Measurements from ENCODE around the gene PLEKHG4B.
"Not testable (repeated sequence)": the region's sequence is repeated elsewhere in the genome, so short reads cannot be mapped to it uniquely, and the experiment has no call there.

Gene PLEKHG4B

DNA sequence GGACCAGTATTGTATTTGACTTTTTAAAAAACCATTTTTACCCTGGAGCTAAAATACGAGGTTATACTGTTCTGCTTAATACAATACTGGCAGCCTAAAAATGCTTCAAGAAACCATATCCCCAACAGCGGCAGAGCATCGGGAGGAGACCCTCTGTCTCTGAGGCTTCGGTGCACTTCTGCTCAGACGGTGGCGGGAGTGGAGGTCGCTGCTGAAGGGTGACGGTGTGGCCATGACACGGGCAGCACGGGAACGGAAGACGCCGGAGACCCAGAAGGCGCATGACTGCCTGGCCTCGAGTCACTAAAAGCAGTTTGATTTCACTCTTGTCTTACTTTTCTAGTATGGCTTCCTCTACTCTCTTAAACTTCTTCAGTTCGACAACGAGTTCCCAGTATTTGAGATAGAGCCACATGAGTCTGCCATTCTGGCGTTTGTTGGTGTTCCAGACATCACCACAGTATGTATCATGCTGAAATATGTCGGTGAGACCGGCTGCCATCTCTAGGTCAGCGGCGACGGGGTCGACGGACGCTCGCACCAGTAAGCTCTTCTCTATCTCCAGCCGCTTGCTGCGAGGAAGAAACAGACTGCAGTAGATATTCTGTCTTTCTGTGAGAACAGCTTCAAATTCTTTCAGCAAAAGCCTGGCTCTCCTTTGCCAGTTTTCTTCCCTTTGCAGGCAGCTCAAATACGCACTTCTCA lies 113.2 kb downstream of the PLEKHG4B start:
- DNase-seq = no peak

DNA sequence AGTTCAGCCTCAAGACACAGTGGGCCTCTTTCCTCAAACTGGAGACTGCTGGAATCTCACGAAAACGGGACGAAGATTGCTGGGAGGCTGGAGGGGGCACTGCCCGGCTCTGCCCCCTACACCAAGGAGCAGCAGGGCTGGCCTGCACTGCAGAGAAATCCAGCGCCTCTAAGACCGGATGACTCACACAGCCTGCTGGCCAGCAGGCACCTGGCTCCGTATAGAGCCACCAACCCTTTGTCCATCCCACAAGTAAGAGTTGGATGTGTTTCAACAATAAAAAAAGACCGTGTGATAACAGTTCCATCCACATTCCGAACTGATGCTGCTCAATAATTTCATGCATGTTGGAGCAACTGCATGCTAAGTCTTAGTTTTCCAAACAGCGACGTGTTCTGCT lies 114.4 kb downstream of the PLEKHG4B start:
- DNase-seq = no peak

GRCh38 chr5:206927-207536 lies 115.1 kb downstream of the PLEKHG4B start:
- no peak for DNase-seq

- DNase-seq = no peak
Observed at GRCh38 chr5:207599-207998, 115.6 kb downstream of the PLEKHG4B start.

DNA sequence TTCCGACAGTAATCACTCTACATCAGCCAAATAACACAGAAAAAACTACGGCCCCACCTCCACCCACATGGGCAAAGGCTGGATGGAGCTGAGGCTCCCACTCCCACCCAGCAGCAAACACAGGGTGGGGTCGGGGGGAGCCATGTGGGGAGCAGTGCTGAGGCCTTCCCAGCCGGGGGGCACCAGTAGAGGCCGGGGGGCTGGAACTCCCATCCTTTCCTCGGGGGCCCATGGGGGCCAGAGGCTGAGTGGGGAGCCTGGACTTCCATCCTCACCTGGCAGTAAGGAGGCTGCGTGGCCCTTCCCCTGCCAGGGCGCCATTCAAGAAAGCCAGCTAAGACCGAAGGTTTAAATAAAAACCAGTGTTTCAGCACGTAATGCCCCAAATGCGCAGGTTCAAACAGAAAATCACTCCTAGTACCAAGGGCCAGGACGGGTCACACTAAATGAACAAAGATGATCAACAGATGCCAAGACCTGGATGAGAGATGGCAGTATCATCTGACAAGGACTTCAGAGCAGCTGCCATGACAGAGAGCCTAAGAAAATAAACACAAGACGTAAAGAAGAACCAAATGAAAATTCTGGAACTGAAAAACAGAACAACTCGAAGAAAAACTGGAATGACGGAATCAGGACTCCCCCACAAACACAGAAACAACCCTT lies 116.6 kb downstream of the PLEKHG4B start:
- DNase-seq = no peak

DNA sequence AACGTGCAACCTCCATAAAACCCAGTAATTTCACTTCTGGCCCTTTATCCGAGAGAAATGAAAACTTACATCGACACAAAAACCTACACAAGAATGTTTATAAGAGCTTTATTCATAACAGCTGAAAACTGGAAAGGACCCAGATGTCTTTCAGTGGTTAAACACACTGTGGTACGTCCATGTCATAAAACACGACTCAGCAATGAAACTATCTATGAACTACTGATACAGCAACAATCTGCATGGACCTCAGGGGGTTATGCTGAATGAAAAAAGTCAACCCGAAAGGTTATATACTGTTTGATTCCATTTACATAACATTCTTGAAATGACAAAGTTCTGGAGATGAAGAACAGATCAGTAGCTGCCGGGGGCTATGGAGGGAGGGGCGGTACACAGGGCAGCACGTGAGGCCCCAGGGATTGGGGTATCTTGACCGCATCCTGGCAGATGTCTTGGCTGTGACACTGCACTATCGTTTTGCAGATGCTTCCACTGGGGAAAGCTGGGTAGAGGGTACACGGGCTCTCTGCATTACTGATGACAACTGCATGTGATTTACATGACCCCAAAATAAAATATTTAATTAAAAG lies 121.9 kb downstream of the PLEKHG4B start:
- no peak for DNase-seq

DNA sequence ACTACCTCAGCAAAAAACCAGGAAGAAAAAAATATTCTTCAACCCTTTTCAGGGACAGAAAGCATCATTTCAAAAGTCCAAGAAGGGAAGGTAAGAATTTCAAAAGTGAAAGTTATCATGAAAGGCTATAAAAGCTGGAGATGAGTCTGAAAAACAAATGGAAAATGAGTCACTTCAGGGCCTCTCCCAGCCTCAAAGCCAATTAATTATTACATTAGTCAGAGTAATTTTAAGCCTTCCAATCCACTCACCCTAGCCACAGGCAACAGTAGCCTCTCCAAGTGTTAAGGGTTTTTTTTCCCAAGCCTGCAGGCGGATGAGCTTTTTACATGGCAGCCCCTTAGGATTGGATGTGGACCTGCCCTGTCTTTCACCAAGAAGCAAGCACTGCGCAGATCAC lies 123.3 kb downstream of the PLEKHG4B start:
- DNase-seq = not testable (repeated sequence)

GRCh38 chr5:216076-216475 lies 124.1 kb downstream of the PLEKHG4B start:
- not testable (repeated sequence) for DNase-seq

DNA sequence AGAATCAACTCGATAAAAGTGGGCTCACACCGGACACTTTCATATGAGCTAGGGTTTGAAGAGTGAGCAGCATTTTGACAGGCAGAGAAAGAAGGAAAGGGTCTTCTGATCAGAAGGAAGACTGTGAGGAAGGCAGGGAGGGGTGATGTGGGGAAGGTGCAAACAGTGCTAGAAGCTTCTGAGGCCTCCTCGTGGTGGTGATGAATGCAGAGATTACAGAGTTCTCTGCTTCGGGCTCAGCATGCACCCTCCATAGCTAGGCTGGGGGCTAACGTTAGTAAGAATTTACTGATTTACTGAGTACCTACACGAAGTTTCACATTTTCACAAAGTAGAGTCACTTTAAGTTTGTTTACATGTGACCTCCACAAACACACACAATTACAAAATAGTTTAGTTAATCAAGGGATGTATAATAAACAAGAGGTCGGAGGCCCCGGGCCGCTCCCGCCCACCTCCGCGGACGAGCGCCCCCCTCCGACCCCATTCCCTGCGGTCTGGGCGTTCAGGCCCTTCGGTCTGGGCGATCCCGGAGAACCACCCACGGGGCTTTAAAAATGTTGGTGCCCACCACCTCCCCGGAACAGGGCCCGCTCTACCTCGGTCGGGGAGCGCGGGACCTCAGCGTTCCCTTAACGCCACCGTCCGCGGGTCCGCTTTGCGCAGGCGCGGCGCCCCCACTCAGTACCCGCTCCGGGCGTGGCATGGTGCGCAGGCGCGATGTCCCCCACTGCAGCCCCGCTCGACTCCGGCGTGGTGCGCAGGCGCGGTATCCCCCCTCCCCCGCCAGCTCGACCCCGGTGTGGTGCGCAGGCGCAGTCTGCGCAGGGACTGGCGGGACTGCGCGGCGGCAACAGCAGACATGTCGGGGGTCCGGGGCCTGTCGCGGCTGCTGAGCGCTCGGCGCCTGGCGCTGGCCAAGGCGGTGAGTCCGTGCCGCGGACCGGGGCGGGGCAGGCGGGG lies 125.8 kb downstream of the PLEKHG4B start, which contains the start of the genes CCDC127 and SDHA:
Gene CCDC127, minus strand, starts transcription at position 660 of the 963 bp plus-strand sequence. CDS start 1,304 bp downstream, outside the sequence.
Gene SDHA, plus strand, starts transcription at position 827 of the 963 bp plus-strand sequence. Its CDS starts 36 bp downstream, at position 863.
- DNase-seq = peak; percentile 97

DNA sequence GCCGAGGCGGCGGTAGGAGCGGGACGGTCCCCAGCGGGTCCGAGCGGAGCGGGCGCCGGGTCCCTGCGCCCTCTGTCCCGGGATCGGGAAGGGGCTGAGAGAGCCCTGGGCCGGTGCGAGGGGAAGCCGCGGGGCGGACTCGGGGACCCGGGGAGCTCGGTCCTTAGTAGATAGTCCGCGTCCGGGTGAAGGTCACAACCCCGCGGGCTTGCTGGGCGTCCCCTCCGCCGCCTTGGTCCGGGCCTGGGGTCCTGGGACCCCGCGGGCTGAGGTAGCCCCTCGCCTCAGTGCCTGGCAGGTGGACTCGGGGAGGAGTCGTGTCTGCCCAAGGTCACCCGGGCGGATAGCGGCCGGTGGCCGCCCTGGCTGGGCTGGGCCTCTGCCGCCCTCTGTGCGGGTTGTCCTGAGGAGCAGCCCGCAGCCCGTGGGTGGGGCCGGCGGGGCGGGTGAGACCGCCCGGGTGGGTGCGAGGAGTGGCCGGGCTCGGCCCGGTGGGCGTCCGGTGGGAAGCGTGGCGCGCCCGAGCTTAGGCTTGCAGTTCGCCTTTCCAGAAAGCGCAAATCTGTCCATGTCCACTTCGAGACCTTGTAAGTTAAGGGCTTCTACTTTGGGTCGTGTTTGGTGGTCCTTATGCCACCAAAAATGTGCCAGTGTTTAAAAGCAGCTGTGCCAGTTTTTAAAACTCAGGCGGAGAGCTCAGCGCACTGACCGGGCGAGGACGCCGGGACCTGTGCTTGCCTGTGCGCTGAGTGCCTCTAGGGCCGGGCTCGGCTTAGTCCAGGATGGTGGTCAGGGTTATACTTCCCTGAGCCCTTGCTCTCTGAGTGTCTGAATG lies 126.7 kb downstream of the PLEKHG4B start:
- DNase-seq = no peak

DNA sequence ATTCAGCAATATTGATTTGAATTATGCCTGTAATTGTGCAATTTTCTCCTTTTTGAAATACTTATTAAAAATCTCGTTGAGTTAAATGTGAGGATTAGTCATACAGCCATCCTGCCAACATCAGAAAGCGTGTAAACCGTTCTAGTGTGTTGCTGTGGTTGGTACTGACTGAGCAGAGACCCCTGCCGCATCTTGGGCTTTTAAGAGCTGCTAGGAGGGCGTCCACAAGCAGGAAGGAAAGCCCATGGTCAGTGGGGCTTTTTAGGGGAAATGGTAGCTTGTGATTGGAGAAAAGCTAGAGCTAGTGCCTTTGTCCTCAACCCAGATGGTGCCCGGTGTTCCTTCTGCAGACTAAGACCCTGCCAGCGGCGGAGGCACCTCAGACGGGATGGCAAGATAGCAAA lies 127.5 kb downstream of the PLEKHG4B start:
- DNase-seq = no peak

DNA sequence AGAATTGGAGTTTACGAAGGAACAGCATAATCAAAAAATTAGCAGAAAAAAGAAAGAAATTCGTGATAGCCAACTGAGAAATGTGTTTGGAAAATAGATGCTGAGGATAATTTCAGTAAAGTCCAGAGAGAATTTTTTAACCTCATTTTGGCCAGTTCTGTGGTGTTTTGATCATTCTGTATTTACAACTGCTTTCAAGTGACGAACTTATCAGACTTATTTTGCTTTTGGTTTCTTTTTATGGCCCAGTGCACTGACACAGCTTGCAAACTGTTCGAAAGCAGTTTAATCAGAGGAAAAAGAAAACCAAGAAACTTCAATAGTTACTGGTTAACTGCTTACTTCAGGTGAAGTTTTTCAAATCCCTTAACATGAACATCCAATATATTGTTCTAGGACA lies 128.0 kb downstream of the PLEKHG4B start:
- no peak for DNase-seq

DNA sequence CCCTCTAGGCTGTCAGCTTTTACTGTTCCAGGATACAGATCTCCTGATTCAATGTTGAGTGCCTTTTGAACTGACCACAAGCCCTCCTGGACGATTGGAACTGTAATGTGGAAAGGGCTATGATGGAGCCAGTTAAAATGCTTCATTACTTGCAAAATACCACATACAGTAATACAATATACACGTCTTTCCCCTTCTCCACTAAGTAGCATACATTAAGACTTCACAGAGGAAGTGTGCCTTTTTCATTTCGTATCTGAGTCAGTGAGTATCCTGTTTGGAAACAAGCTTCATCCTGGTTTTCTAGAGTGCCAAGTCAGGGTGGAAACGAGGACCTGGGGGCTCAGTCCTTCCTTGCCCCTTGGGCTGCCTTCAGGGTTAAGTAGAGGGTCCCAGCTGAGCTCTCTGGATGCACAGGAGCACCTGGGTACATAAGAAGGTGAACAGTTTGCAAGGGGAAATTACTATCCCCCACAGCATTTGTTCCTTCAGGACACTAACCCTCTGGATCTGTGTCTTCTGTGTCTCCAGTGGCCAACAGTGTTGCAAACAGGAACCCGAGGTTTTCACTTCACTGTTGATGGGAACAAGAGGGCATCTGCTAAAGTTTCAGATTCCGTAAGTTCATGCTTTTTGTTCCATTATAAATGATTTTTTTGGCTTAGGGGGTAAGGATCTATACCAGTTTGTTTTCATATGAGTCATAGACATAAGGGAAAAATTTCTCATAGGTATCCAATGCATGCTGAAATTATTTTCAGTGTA lies 131.2 kb downstream of the PLEKHG4B start:
- DNase-seq = not testable (repeated sequence)

- DNase-seq = no peak
Observed at GRCh38 chr5:223791-224190, 131.8 kb downstream of the PLEKHG4B start.

GRCh38 chr5:225334-225733 lies 133.4 kb downstream of the PLEKHG4B start:
- DNase-seq = no peak

DNA sequence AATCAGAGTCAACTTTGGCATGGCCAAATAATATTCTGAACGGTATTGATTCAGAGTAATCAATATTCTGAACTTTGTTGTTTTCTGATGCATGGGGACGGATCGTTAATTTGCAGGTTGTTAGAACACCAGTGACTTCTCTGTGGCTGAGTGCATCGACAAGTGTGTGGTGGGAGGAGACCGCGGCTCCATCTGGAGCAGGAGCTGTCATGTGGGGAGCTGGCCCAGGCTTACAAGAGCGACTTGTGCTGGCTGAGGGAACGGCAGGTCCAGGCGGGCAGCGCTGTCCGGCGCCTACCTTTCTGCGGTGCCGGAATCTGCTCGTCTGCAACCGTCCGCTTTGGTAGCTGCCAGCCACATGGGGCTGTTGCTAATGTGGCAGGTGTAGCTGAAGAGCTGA lies 135.4 kb downstream of the PLEKHG4B start:
- not testable (repeated sequence) for DNase-seq

GRCh38 chr5:228886-229285 lies 136.9 kb downstream of the PLEKHG4B start:
- no peak for DNase-seq

- DNase-seq = no peak
Observed at GRCh38 chr5:230711-231110, 138.7 kb downstream of the PLEKHG4B start.

GRCh38 chr5:231661-232060 lies 139.7 kb downstream of the PLEKHG4B start:
- no peak for DNase-seq

- not testable (repeated sequence) for DNase-seq
Observed at GRCh38 chr5:233426-233825, 141.5 kb downstream of the PLEKHG4B start.

GRCh38 chr5:234450-234849 lies 142.5 kb downstream of the PLEKHG4B start:
- no peak for DNase-seq

All from NCI-H774 (cell line).